Neuronal stem cell (in vitro differentiated cells): ENCODE measurements around the gene TUBGCP6.

Experiments used
- DNase-seq: peaks from one replicate; pipeline ENCODE4 v3.0.0-alpha.2; 2013; ENCODE audit warnings: low spot score
- H2AFZ ChIP-seq: one replicate; pipeline ENCODE4 v1.6.1; 2013; ENCODE audit warnings: mild to moderate bottlenecking, low read length, inconsistent platforms
- H2AK5ac ChIP-seq: 2 replicates; pipeline ENCODE4 v1.6.1; 2013; ENCODE audit warnings: low read depth, mild to moderate bottlenecking, inconsistent platforms, low read length, moderate library complexity, mixed read lengths
- H2BK120ac ChIP-seq: 2 replicates; pipeline ENCODE4 v1.6.1; 2013; ENCODE audit warnings: low read depth, mild to moderate bottlenecking, inconsistent platforms, low read length, moderate library complexity, mixed read lengths
- H2BK12ac ChIP-seq: one replicate; pipeline ENCODE4 v1.6.1; 2013; ENCODE audit warnings: low read length, inconsistent platforms
- H2BK15ac ChIP-seq: 2 replicates; pipeline ENCODE4 v1.6.1; 2013; ENCODE audit warnings: mild to moderate bottlenecking, low read length, inconsistent platforms, mixed read lengths
- H2BK5ac ChIP-seq: one replicate; pipeline ENCODE4 v1.6.1; 2013; ENCODE audit warnings: inconsistent platforms, mild to moderate bottlenecking, low read length, moderate library complexity
- H3K14ac ChIP-seq: one replicate; pipeline ENCODE4 v1.6.1; 2013; ENCODE audit warnings: low read length, inconsistent platforms
- H3K18ac ChIP-seq: 2 replicates; pipeline ENCODE4 v1.6.1; 2013; ENCODE audit warnings: low read length, inconsistent platforms
- H3K23ac ChIP-seq: 2 replicates; pipeline ENCODE4 v1.6.1; 2013; ENCODE audit warnings: low read depth, mild to moderate bottlenecking, mixed read lengths, low read length, inconsistent platforms; ENCODE audit not compliant: poor library complexity
- H3K27ac ChIP-seq: replicated peaks from 3 replicates; pipeline ENCODE4 v1.5.1; 2013; ENCODE audit warnings: low read length, inconsistent platforms
- H3K27me3 ChIP-seq, 3 experiments: 2 replicates each; pipeline ENCODE4 v1.6.1; 2013; ENCODE audit warnings: low read length in 3 of 3, mild to moderate bottlenecking in 2 of 3, inconsistent platforms in 1 of 3, low read depth in 1 of 3, mixed read lengths in 1 of 3, moderate library complexity in 1 of 3; ENCODE audit not compliant: control insufficient read depth in 3 of 3, insufficient read depth in 3 of 3
- H3K36me3 ChIP-seq, 2 donors: replicated peaks in 1 of 2; 2 replicates each; pipeline ENCODE4 v1.6.1; 2013; ENCODE audit warnings: low read length in 2 of 2; ENCODE audit not compliant: control insufficient read depth in 2 of 2, insufficient read depth in 2 of 2
- H3K4ac ChIP-seq: 2 replicates; pipeline ENCODE4 v1.6.1; 2013; ENCODE audit warnings: inconsistent platforms, mild to moderate bottlenecking, low read length, moderate library complexity
- H3K4me1 ChIP-seq, 2 donors: 1 replicate in 1 of 2; 2 replicates in 1 of 2; pipeline ENCODE4 v1.6.1; 2013; ENCODE audit warnings: low read length in 2 of 2, low read depth in 1 of 2; ENCODE audit not compliant: control insufficient read depth in 2 of 2, insufficient read depth in 1 of 2
- H3K4me2 ChIP-seq: one replicate; pipeline ENCODE4 v1.6.1; 2013; ENCODE audit warnings: mild to moderate bottlenecking, low read length, inconsistent platforms; ENCODE audit not compliant: insufficient read depth, poor library complexity, severe bottlenecking
- H3K4me3 ChIP-seq, 2 donors: 2 replicates each; pipeline ENCODE4 v1.5.1; 2013; ENCODE audit warnings: low read length in 2 of 2, mild to moderate bottlenecking in 2 of 2, inconsistent platforms in 1 of 2, moderate library complexity in 1 of 2
- H3K79me1 ChIP-seq: one replicate; pipeline ENCODE4 v1.6.1; 2013; ENCODE audit warnings: low read depth, mild to moderate bottlenecking, inconsistent platforms, low read length, moderate library complexity
- H3K9ac ChIP-seq: one replicate; pipeline ENCODE4 v1.6.1; 2013; ENCODE audit warnings: mild to moderate bottlenecking, low read depth, low read length, inconsistent platforms; ENCODE audit not compliant: poor library complexity
- H3K9me3 ChIP-seq, 2 donors: replicated peaks in 1 of 2; 2 replicates each; pipeline versions ENCODE3 to v1.6.1; 2013; ENCODE audit warnings: low read length in 2 of 2, mild to moderate bottlenecking in 2 of 2, inconsistent platforms in 1 of 2, low read depth in 1 of 2, mixed read lengths in 1 of 2, moderate library complexity in 1 of 2; ENCODE audit not compliant: control insufficient read depth in 2 of 2, insufficient read depth in 1 of 2
- H4K8ac ChIP-seq: one replicate; pipeline ENCODE4 v1.6.1; 2013; ENCODE audit warnings: low read depth, mild to moderate bottlenecking, inconsistent platforms, low read length, moderate library complexity
- H4K91ac ChIP-seq: one replicate; pipeline ENCODE4 v1.6.1; 2013; ENCODE audit warnings: low read length, low read depth, mild to moderate bottlenecking, inconsistent platforms; ENCODE audit not compliant: poor library complexity
- WGBS, 2 donors: extraction: QIAGEN DNeasy Blood & Tissue Kit; methylation state at CpG; one replicate each; pipeline ENCODE4 v1.1.7; 2013; ENCODE audit warnings: missing lambda C conversion rate in 2 of 2, mixed read lengths in 1 of 2; ENCODE audit not compliant: insufficient read length in 2 of 2, insufficient replicate concordance in 1 of 2; ENCODE audit errors: extremely low coverage in 2 of 2; 5-methylcytosine and 5-hydroxymethylcytosine counted together

TUBGCP6 gene

GRCh38 chr22:50267591-50268390 is 23.0 kb upstream of the TUBGCP6 start:
- Histone ChIP-seq H3K79me1 (no peaks in the 10 kb centered on the region), H2AFZ (no peak overlapping the region)

GRCh38 chr22:50266994-50267393 is 22.2 kb upstream of the TUBGCP6 start:
- Histone ChIP-seq H3K9ac (no peak overlapping the region), H3K4me1 (peaks cover 21 to 27% of the 10 kb centered on the region in 2 donors), H3K14ac (peak overlapping the region; percentile 38), H3K4me3 (no peak overlapping the region), H2AK5ac (peak overlapping the region; percentile 79), H2BK15ac (peak overlapping the region; percentile 67), H3K9me3 (peaks cover 4% of the 10 kb centered on the region in 2 donors), H3K79me1 (no peaks in the 10 kb centered on the region), H4K91ac (no peak overlapping the region), H2BK120ac (peak overlapping the region; percentile 87), H3K27ac (no peak overlapping the region), H2BK12ac (no peak overlapping the region), H2BK5ac (no peak overlapping the region), H3K4me2 (no peak overlapping the region), H3K4ac (no peak overlapping the region), H3K23ac (peak overlapping the region; percentile 43), H3K36me3 (peaks cover 0 to 17% of the 10 kb centered on the region in 2 donors), H3K27me3 (peaks cover 0 to 9% (median 0%) of the 10 kb centered on the region in 3 experiments), H2AFZ (no peak overlapping the region), H4K8ac (no peak overlapping the region), H3K18ac (no peak overlapping the region)
- DNase-seq, result no peak
- no CpG with 5 or more reads among the region's 37 CpGs for WGBS, 2 donors

More at GRCh38 chr22:50267591-50268390, 23.0 kb upstream of the TUBGCP6 start:
- WGBS, 2 donors, result no CpG with 5 or more reads among the region's 75 CpGs
- Histone ChIP-seq H4K8ac (no peak overlapping the region), H2BK120ac (no peak overlapping the region), H3K23ac (no peak overlapping the region), H2BK12ac (no peak overlapping the region), H2BK5ac (peak overlapping the region; percentile 2), H2BK15ac (peak overlapping the region; percentile 67), H3K4me2 (peak overlapping the region; percentile 11), H3K18ac (no peak overlapping the region), H3K27me3 (peaks cover 0 to 9% (median 0%) of the 10 kb centered on the region in 3 experiments), H3K27ac (no peak overlapping the region), H2AK5ac (peak overlapping the region; percentile 63), H3K4me3 (no peak overlapping the region), H3K36me3 (peaks cover 0 to 17% of the 10 kb centered on the region in 2 donors), H3K9me3 (peaks cover 4 to 5% of the 10 kb centered on the region in 2 donors), H4K91ac (no peak overlapping the region), H3K14ac (no peak overlapping the region), H3K4ac (no peak overlapping the region), H3K9ac (no peak overlapping the region), H3K4me1 (peaks cover 20 to 26% of the 10 kb centered on the region in 2 donors)
- DNase-seq, result no peak

- H2BK120ac ChIP-seq, result no peak overlapping the region
- peak overlapping the region; percentile 85 for H2AK5ac ChIP-seq
- no peak overlapping the region for H3K4me2 ChIP-seq
- H3K9ac ChIP-seq, result no peak overlapping the region
- no peak overlapping the region for H3K14ac ChIP-seq
- H3K4me3 ChIP-seq, result no peak overlapping the region
- peak overlapping the region; percentile 63 for H2BK5ac ChIP-seq
- H3K4me1 ChIP-seq, result peaks cover 11 to 24% of the 10 kb centered on the region in 2 donors
- peak overlapping the region; percentile 9 for H4K8ac ChIP-seq
- peak overlapping the region; percentile 95 for H2BK15ac ChIP-seq
- no peak for DNase-seq
- peaks cover 0 to 17% of the 10 kb centered on the region in 2 donors for H3K36me3 ChIP-seq
- H3K4ac ChIP-seq, result no peak overlapping the region
- peaks cover 4% of the 10 kb centered on the region in 2 donors for H3K9me3 ChIP-seq
- H3K79me1 ChIP-seq, result peaks cover 6% of the 10 kb centered on the region
- peak overlapping the region; percentile 27 for H3K18ac ChIP-seq
- peaks cover 0 to 7% (median 0%) of the 10 kb centered on the region in 3 experiments for H3K27me3 ChIP-seq
- no peak overlapping the region for H3K27ac ChIP-seq
- H3K23ac ChIP-seq, result peak overlapping the region; percentile 48
- H2AFZ ChIP-seq, result no peak overlapping the region
- WGBS, 2 donors, result no CpG with 5 or more reads among the region's 15 CpGs
- H4K91ac ChIP-seq, result no peak overlapping the region
- H2BK12ac ChIP-seq, result peak overlapping the region; percentile 60
Observed at GRCh38 chr22:50264946-50265669, 20.3 kb upstream of the TUBGCP6 start.
